Mammary epithelial cell (primary cell): ENCODE measurements around the gene CRACDL.

Experiments
- EZH2 ChIP-seq: IDR thresholded peaks from 2 replicates; pipeline ENCODE4 v1.6.1; 2012; ENCODE audit warnings: low read length, inconsistent platforms, borderline replicate concordance
- TF ChIP-seq, protein P1 (sequence below), 2 donors: IDR thresholded peaks in 1 of 2; conservative IDR thresholded peaks in 1 of 2; 2 replicates each; pipeline ENCODE4 v1.5.1; 2011 to 2012; ENCODE audit warnings: inconsistent platforms in 2 of 2, low read length in 2 of 2, mild to moderate bottlenecking in 2 of 2, control low read depth in 1 of 2, low read depth in 1 of 2; ENCODE audit not compliant: insufficient read depth in 1 of 2; ENCODE audit errors: extremely low read depth in 1 of 2

DNA sequence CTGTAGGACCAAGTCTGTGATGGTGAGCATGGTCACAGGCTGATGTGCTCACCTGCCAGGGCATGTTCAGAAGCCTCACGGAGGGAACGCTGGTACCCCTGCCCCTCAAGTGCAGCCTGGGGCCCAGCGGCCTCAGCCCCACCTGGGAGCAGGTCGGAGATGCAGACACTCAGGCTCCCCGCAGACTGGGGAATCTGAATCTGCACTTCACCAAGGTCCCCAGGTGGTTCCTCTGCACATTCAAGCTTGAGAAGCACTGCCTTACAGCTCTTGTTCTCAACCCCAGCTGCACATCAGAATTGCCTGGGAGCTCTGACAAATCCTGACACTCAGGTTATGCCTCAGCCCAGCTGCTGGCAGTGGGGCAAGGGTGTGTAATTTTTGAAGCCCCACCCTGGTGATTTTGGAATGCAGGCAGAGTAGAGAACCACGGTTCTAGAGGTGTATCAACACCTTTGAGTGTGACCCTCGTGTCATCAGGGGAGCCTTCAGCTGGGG is 54.8 kb downstream of the CRACDL start:
- TF ChIP-seq, protein P1, sequence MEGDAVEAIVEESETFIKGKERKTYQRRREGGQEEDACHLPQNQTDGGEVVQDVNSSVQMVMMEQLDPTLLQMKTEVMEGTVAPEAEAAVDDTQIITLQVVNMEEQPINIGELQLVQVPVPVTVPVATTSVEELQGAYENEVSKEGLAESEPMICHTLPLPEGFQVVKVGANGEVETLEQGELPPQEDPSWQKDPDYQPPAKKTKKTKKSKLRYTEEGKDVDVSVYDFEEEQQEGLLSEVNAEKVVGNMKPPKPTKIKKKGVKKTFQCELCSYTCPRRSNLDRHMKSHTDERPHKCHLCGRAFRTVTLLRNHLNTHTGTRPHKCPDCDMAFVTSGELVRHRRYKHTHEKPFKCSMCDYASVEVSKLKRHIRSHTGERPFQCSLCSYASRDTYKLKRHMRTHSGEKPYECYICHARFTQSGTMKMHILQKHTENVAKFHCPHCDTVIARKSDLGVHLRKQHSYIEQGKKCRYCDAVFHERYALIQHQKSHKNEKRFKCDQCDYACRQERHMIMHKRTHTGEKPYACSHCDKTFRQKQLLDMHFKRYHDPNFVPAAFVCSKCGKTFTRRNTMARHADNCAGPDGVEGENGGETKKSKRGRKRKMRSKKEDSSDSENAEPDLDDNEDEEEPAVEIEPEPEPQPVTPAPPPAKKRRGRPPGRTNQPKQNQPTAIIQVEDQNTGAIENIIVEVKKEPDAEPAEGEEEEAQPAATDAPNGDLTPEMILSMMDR (conservative IDR thresholded peaks at IDR 0.05 in 1 of 2, IDR thresholded peaks at IDR 0.05 in 1 of 2; ENCODE audit: extremely low read depth in 1 of 2, insufficient read depth in 1 of 2, low read depth in 1 of 2, low read length in 2 of 2), result no peak
- no peak for TF ChIP-seq EZH2
